Measurements from ENCODE around the gene SNCG.
"Not testable (repeated sequence)": the region's sequence is repeated elsewhere in the genome, so short reads cannot be mapped to it uniquely, and the experiment has no call there.

Gene SNCG

GRCh38 chr10:86969421-86970041, 11.1 kb downstream of the SNCG start:
- Histone ChIP-seq H3K4me3 (ENCODE audit: low read depth, low read length) (peak overlapping the region; percentile 86), H3K36me3 (ENCODE audit: insufficient read depth, low read length) (no peaks in the 10 kb centered on the region), H3K79me2 (ENCODE audit: control insufficient read depth, insufficient read depth, low read length, unreplicated experiment) (no peaks in the 10 kb centered on the region), H2AFZ (ENCODE audit: low read length, unreplicated experiment) (no peak overlapping the region), H3K27ac (ENCODE audit: low read depth, low read length) (peak overlapping the region; percentile 86), H3K27me3 (ENCODE audit: insufficient read depth, low read length) (no peaks in the 10 kb centered on the region), H3K4me1 (ENCODE audit: control insufficient read depth, insufficient read depth, low read length, unreplicated experiment) (peaks cover 47% of the 10 kb centered on the region)

GRCh38 chr10:86970162-86970981, 12.0 kb downstream of the SNCG start:
- H3K4me1 ChIP-seq (ENCODE audit: control insufficient read depth, insufficient read depth, low read length, unreplicated experiment), result peaks cover 47% of the 10 kb centered on the region
- H3K27me3 ChIP-seq (ENCODE audit: insufficient read depth, low read length), result no peaks in the 10 kb centered on the region
- H2AFZ ChIP-seq (ENCODE audit: low read length, unreplicated experiment), result peak overlapping the region; percentile 61
- H3K79me2 ChIP-seq (ENCODE audit: control insufficient read depth, insufficient read depth, low read length, unreplicated experiment), result no peaks in the 10 kb centered on the region
- peak overlapping the region; percentile 86 for H3K27ac ChIP-seq (ENCODE audit: low read depth, low read length)
- H3K4me3 ChIP-seq (ENCODE audit: low read depth, low read length), result peak overlapping the region; percentile 86
- H3K36me3 ChIP-seq (ENCODE audit: insufficient read depth, low read length), result no peaks in the 10 kb centered on the region

- Histone ChIP-seq H2AFZ (ENCODE audit: low read length, unreplicated experiment) (peak overlapping the region; percentile 61), H3K27ac (ENCODE audit: low read depth, low read length) (peak overlapping the region; percentile 86), H3K4me3 (ENCODE audit: low read depth, low read length) (peak overlapping the region; percentile 86), H3K27me3 (ENCODE audit: insufficient read depth, low read length) (no peaks in the 10 kb centered on the region), H3K4me1 (ENCODE audit: control insufficient read depth, insufficient read depth, low read length, unreplicated experiment) (peaks cover 46% of the 10 kb centered on the region), H3K36me3 (ENCODE audit: insufficient read depth, low read length) (no peaks in the 10 kb centered on the region), H3K79me2 (ENCODE audit: control insufficient read depth, insufficient read depth, low read length, unreplicated experiment) (no peaks in the 10 kb centered on the region)
These were observed 12.5 kb downstream of the SNCG start for GRCh38 chr10:86970982-86971231.

GRCh38 chr10:86971232-86971991, 13.0 kb downstream of the SNCG start:
- Histone ChIP-seq H2AFZ (ENCODE audit: low read length, unreplicated experiment) (peak overlapping the region; percentile 49), H3K4me3 (ENCODE audit: low read depth, low read length) (peak overlapping the region; percentile 86), H3K79me2 (ENCODE audit: control insufficient read depth, insufficient read depth, low read length, unreplicated experiment) (no peaks in the 10 kb centered on the region), H3K27ac (ENCODE audit: low read depth, low read length) (peak overlapping the region; percentile 86), H3K36me3 (ENCODE audit: insufficient read depth, low read length) (no peaks in the 10 kb centered on the region), H3K27me3 (ENCODE audit: insufficient read depth, low read length) (no peaks in the 10 kb centered on the region), H3K4me1 (ENCODE audit: control insufficient read depth, insufficient read depth, low read length, unreplicated experiment) (peaks cover 40% of the 10 kb centered on the region)

GRCh38 chr10:86972613-86973380, 14.4 kb downstream of the SNCG start:
- no peaks in the 10 kb centered on the region for H3K27me3 ChIP-seq (ENCODE audit: insufficient read depth, low read length)
- peaks cover 34% of the 10 kb centered on the region for H3K4me1 ChIP-seq (ENCODE audit: control insufficient read depth, insufficient read depth, low read length, unreplicated experiment)
- no peak overlapping the region for H3K4me3 ChIP-seq (ENCODE audit: low read depth, low read length)
- H3K36me3 ChIP-seq (ENCODE audit: insufficient read depth, low read length), result no peaks in the 10 kb centered on the region
- H3K27ac ChIP-seq (ENCODE audit: low read depth, low read length), result no peak overlapping the region
- no peaks in the 10 kb centered on the region for H3K79me2 ChIP-seq (ENCODE audit: control insufficient read depth, insufficient read depth, low read length, unreplicated experiment)
- no peak overlapping the region for H2AFZ ChIP-seq (ENCODE audit: low read length, unreplicated experiment)

GRCh38 chr10:86974484-86974883, 16.1 kb downstream of the SNCG start:
- no peaks in the 10 kb centered on the region for H3K27me3 ChIP-seq (ENCODE audit: insufficient read depth, low read length)
- H3K4me1 ChIP-seq (ENCODE audit: control insufficient read depth, insufficient read depth, low read length, unreplicated experiment), result peaks cover 30% of the 10 kb centered on the region
- H3K79me2 ChIP-seq (ENCODE audit: control insufficient read depth, insufficient read depth, low read length, unreplicated experiment), result no peaks in the 10 kb centered on the region
- H3K36me3 ChIP-seq (ENCODE audit: insufficient read depth, low read length), result no peaks in the 10 kb centered on the region
- no peak overlapping the region for H3K4me3 ChIP-seq (ENCODE audit: low read depth, low read length)
- H3K27ac ChIP-seq (ENCODE audit: low read depth, low read length), result no peak overlapping the region
- H2AFZ ChIP-seq (ENCODE audit: low read length, unreplicated experiment), result no peak overlapping the region

- H3K27me3 ChIP-seq (ENCODE audit: insufficient read depth, low read length), result no peaks in the 10 kb centered on the region
- no peak overlapping the region for H2AFZ ChIP-seq (ENCODE audit: low read length, unreplicated experiment)
- H3K4me1 ChIP-seq (ENCODE audit: control insufficient read depth, insufficient read depth, low read length, unreplicated experiment), result peaks cover 29% of the 10 kb centered on the region
- no peaks in the 10 kb centered on the region for H3K36me3 ChIP-seq (ENCODE audit: insufficient read depth, low read length)
- no peak overlapping the region for H3K27ac ChIP-seq (ENCODE audit: low read depth, low read length)
- no peak overlapping the region for H3K4me3 ChIP-seq (ENCODE audit: low read depth, low read length)
- H3K79me2 ChIP-seq (ENCODE audit: control insufficient read depth, insufficient read depth, low read length, unreplicated experiment), result no peaks in the 10 kb centered on the region
These were observed 18.1 kb downstream of the SNCG start for GRCh38 chr10:86976362-86977056.

- not testable (repeated sequence) for H2AFZ ChIP-seq (ENCODE audit: low read length, unreplicated experiment); H3K79me2 ChIP-seq (ENCODE audit: control insufficient read depth, insufficient read depth, low read length, unreplicated experiment); H3K36me3 ChIP-seq (ENCODE audit: insufficient read depth, low read length); H3K4me3 ChIP-seq (ENCODE audit: low read depth, low read length); H3K27me3 ChIP-seq (ENCODE audit: insufficient read depth, low read length)
- H3K27ac ChIP-seq (ENCODE audit: low read depth, low read length), result peak overlapping the region; percentile 29; the same call in 1 of the 2 replicates
- H3K4me1 ChIP-seq (ENCODE audit: control insufficient read depth, insufficient read depth, low read length, unreplicated experiment), result peaks cover 20% of the 10 kb centered on the region
These were observed 20.1 kb downstream of the SNCG start for GRCh38 chr10:86978457-86978856.

GRCh38 chr10:86979296-86979818, 21.0 kb downstream of the SNCG start:
- H3K27ac ChIP-seq (ENCODE audit: low read depth, low read length), result peak overlapping the region; percentile 62; the same call in 1 of the 2 replicates
- H3K27me3 ChIP-seq (ENCODE audit: insufficient read depth, low read length), result no peaks in the 10 kb centered on the region
- no peaks in the 10 kb centered on the region for H3K79me2 ChIP-seq (ENCODE audit: control insufficient read depth, insufficient read depth, low read length, unreplicated experiment)
- no peak overlapping the region for H2AFZ ChIP-seq (ENCODE audit: low read length, unreplicated experiment)
- H3K4me3 ChIP-seq (ENCODE audit: low read depth, low read length), result no peak overlapping the region
- no peaks in the 10 kb centered on the region for H3K36me3 ChIP-seq (ENCODE audit: insufficient read depth, low read length)
- H3K4me1 ChIP-seq (ENCODE audit: control insufficient read depth, insufficient read depth, low read length, unreplicated experiment), result peaks cover 20% of the 10 kb centered on the region
